HUES48 (cell line): ENCODE results near the gene KIT.

Experiments used
- H3K27ac ChIP-seq: one replicate; pipeline ENCODE4 v1.7.0; 2013; ENCODE audit warnings: low read depth, low read length, inconsistent platforms
- H3K27me3 ChIP-seq: 2 replicates; pipeline ENCODE4 v1.6.1; 2013; ENCODE audit warnings: mild to moderate bottlenecking, low read length; ENCODE audit not compliant: control insufficient read depth, insufficient read depth
- H3K36me3 ChIP-seq: 2 replicates; pipeline ENCODE4 v1.6.1; 2013; ENCODE audit warnings: low read length; ENCODE audit not compliant: control insufficient read depth, insufficient read depth
- H3K4me1 ChIP-seq: 2 replicates; pipeline ENCODE4 v1.6.1; 2013; ENCODE audit warnings: mild to moderate bottlenecking, low read length; ENCODE audit not compliant: control insufficient read depth, insufficient read depth
- H3K4me3 ChIP-seq: 2 replicates; pipeline ENCODE4 v1.5.1; 2013; ENCODE audit warnings: mild to moderate bottlenecking, low read depth, low read length
- H3K9ac ChIP-seq: 2 replicates; pipeline ENCODE4 v1.6.1; 2013; ENCODE audit warnings: mild to moderate bottlenecking, low read depth, low read length, moderate library complexity
- H3K9me3 ChIP-seq: 2 replicates; pipeline ENCODE4 v1.6.1; 2013; ENCODE audit warnings: low read length; ENCODE audit not compliant: control insufficient read depth, insufficient read depth

KIT gene

DNA sequence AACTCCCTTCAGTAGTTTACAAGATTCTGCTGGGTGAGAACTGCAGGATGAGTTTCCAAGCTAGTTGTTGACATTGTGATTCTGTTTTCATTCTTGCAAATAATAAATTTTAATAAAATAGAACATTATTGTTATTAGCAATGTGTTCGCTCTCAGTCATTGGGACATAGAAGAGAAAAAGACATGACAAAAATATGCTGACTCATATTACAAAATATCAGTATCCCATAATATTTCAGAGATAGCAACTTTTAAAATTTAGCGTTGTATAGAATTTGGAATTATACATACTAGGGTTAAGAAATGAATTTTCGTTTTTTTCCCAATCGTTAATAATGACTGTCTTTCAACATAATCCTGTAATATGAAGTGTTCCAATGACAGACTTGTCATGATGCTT lies 45.4 kb downstream of the KIT start:
- Histone ChIP-seq H3K9me3 (no peaks in the 10 kb centered on the region), H3K27me3 (no peaks in the 10 kb centered on the region), H3K27ac (no peak overlapping the region), H3K4me1 (peaks cover 10% of the 10 kb centered on the region), H3K9ac (no peak overlapping the region), H3K4me3 (no peak overlapping the region), H3K36me3 (peaks cover 32% of the 10 kb centered on the region)

DNA sequence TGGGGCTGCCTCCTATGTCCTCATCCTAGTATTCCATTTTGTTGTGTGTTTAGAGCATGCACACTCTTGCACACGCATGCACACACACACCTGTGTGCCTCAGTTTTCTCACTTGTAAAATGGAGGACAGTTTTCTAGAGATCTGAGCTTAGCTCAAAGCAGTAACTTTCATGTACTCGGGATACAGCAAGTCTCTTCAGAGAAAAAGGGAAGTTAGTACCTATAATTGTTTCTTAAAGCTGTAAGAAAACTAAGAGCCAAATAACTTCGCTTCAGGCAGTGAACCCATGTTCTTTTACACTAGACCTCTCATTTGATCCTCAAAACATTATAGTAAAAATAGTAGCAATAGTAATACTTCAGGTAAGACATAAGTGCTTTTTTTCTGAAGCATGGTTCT lies 49.6 kb downstream of the KIT start:
- Histone ChIP-seq H3K9me3 (no peaks in the 10 kb centered on the region), H3K27me3 (no peaks in the 10 kb centered on the region), H3K9ac (no peak overlapping the region), H3K4me1 (no peaks in the 10 kb centered on the region), H3K36me3 (peaks cover 33% of the 10 kb centered on the region), H3K27ac (no peak overlapping the region), H3K4me3 (no peak overlapping the region)

DNA sequence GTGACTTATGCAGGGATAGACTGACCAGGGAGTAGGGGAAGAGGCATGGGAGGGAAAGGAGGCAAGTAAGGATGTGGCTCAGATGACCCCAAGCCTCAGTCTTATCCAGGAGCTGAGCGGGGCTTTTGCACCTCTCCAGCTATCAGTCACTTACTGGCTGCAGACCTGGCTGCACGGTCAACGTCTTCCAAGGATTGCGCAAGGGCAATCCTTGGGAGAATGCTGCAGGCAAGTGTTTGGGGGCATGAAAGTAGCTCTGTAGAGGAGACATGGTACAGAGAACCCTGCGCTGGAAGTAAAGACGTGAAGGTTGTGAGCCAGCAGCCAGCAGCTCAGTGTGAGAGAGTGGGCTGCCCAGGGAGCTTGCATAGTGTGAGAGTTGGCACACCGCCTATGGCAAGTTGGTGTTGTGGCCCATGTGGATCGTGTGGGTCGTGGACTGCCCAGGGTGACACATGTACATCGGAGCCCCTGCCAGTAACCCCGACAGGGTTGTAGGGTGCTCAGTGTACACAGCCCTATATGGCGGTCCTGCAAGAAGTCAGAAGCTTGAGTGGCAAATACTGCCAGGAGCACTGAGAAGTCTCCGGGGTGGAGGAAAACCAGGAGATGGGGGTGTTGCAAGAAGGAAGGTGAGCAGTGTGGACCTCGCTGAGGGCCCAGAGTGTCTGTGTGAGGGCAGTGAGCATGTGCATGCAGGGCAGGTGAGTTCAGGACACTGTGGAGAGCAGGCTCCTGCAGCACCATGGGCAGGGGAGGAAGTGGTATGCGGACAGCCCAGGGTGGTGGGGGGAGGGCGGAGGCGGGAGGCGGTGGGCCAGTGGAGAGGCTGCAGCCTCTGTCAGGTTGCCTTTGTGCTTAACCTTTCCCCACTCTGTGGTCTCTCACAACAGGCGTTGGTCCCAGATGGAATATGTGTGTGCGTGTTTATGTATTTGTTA lies 50.9 kb downstream of the KIT start:
- no peak overlapping the region for H3K9ac ChIP-seq
- no peaks in the 10 kb centered on the region for H3K9me3 ChIP-seq
- no peak overlapping the region for H3K27ac ChIP-seq
- H3K4me1 ChIP-seq: no peaks in the 10 kb centered on the region
- H3K36me3 ChIP-seq: peaks cover 31% of the 10 kb centered on the region
- H3K4me3 ChIP-seq: no peak overlapping the region
- no peaks in the 10 kb centered on the region for H3K27me3 ChIP-seq

DNA sequence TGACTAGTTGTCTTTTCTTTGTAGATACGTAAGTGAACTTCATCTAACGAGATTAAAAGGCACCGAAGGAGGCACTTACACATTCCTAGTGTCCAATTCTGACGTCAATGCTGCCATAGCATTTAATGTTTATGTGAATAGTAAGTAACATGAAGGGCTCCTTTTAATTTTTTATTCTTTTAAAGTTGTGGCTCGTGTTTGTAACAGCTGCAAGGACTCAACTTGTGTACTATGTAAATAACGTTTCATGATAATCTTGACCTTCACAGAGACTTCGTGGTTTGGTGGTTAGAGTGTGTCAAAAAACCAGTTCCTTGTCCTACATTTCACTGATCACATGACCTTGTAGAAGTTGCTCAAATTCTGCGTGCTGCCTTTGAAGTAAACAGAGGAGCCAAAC lies 51.6 kb downstream of the KIT start:
- no peaks in the 10 kb centered on the region for H3K9me3 ChIP-seq
- no peaks in the 10 kb centered on the region for H3K27me3 ChIP-seq
- no peak overlapping the region for H3K9ac ChIP-seq
- no peak overlapping the region for H3K27ac ChIP-seq
- H3K4me3 ChIP-seq: no peak overlapping the region
- no peaks in the 10 kb centered on the region for H3K4me1 ChIP-seq
- peaks cover 27% of the 10 kb centered on the region for H3K36me3 ChIP-seq

DNA sequence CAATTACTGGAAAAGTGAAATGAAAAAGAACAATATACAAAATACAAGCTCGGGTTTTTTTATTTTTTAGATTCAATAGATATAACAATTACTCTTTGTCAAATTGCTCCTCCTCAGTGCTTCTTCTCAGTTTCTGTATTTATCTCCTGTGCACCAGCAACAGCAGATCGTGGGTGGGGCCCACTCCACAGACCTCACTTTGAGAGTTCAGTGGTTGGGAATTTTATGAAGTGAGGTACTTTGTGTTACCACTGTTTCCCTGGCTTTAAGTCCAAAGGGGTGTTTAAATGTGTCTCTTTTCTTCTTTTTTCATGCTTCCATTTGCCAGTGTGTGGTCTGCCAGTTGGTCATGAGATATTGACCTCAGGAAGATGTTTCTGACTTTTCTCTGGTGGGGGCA lies 54.4 kb downstream of the KIT start:
- peaks cover 19% of the 10 kb centered on the region for H3K36me3 ChIP-seq
- H3K4me1 ChIP-seq: 0 out of 2 replicates have a peak, but pooled peaks cover 2% of the 10 kb centered on the region
- no peaks in the 10 kb centered on the region for H3K9me3 ChIP-seq
- no peak overlapping the region for H3K9ac ChIP-seq
- H3K27ac ChIP-seq: no peak overlapping the region
- H3K4me3 ChIP-seq: no peak overlapping the region
- H3K27me3 ChIP-seq: no peaks in the 10 kb centered on the region

DNA sequence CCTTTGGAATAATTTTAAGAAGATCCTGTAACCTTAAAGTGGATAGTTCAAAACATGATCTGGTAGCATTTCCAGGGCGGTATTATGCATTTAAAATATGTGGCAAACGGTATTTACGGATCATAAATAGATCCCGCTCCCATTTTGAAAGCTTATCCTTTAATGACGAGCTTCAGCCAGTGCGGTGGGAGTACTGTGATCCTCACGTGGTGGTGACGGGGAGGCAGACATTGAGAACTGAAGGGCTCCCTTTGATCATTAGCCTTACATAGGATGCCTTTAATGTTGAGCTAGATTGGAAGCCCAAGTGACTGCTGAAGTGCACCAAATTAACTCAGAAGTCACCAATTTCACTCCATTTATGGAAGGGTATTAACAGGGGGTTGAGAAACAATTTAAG lies 56.9 kb downstream of the KIT start:
- no peak overlapping the region for H3K4me3 ChIP-seq
- H3K9me3 ChIP-seq: no peaks in the 10 kb centered on the region
- 0 out of 2 replicates have a peak, but pooled peaks cover 9% of the 10 kb centered on the region for H3K36me3 ChIP-seq
- no peaks in the 10 kb centered on the region for H3K27me3 ChIP-seq
- no peak overlapping the region for H3K27ac ChIP-seq
- no peak overlapping the region for H3K9ac ChIP-seq
- peaks cover 7% of the 10 kb centered on the region; the same call in 1 of the 2 replicates for H3K4me1 ChIP-seq

DNA sequence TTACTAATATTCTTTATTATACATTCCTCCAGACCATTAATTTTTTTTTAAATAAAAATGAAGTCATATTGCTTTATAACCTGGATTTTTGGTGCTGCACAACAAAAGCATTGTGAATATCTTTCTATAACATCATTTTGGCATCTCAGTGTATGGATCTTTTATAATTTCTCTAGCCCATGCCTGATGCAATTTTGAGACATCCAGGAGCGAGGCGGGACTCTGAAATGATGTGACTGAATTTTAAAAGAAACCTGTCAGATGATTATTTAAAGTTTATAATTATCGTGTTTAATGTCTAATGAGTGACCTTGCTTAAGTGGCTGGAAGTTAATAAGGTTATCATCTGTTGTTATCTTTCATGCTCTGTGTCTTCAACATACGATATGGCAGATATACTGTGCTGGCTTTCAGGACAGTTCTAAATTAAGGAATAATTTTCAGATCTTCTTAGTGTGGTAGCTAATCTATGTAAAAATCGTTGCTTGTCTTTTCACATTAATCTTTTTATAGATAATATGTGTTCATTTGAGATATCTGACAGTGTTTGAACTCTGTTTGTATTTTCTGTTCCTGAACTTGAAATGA lies 58.8 kb downstream of the KIT start:
- no peaks in the 10 kb centered on the region for H3K36me3 ChIP-seq
- no peak overlapping the region for H3K4me3 ChIP-seq
- no peaks in the 10 kb centered on the region for H3K9me3 ChIP-seq
- H3K4me1 ChIP-seq: peaks cover 7% of the 10 kb centered on the region; the same call in 1 of the 2 replicates
- H3K27me3 ChIP-seq: no peaks in the 10 kb centered on the region
- no peak overlapping the region for H3K27ac ChIP-seq
- no peak overlapping the region for H3K9ac ChIP-seq

DNA sequence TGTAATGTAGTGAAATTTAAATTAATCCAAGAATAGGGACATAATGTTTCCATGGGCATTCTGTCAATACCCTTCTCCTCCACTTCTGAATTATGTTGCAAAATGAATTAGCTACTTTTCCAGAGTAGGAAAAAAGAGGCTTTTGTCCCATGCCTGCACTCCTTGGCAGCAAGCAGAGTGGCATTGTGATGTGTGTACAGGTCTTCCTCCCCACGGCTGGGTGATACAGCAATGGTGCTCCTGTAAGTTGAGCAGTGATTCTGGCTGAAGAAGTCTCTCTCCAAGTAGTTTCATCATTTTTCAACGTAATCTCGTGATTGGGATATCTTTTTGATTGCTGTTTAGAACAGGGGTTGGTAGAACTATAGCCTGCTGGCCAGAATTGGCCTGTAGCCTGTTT lies 59.9 kb downstream of the KIT start:
- Histone ChIP-seq H3K4me1 (peaks cover 7% of the 10 kb centered on the region; the same call in 1 of the 2 replicates), H3K36me3 (no peaks in the 10 kb centered on the region), H3K4me3 (no peak overlapping the region), H3K27ac (no peak overlapping the region), H3K9ac (no peak overlapping the region), H3K27me3 (no peaks in the 10 kb centered on the region), H3K9me3 (no peaks in the 10 kb centered on the region)

DNA sequence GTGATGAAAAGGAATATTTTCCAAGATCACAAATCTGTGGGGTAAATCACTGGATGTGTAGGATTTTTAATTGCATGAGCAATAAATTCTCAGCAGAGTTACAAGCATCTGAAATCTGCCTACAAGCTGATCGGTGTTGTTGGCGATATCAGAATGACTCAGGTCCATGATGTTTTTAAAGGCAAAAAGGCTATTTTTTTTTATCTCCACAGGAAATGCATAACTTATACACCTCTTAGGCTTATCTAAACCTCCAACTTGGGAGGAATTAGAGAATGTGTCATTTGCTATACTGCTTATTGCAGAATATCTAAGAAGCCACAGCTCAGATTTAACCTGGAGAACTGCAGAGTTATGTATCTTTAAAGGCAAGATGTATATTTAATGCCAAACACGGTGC lies 61.6 kb downstream of the KIT start:
- Histone ChIP-seq H3K4me1 (peaks cover 7% of the 10 kb centered on the region; the same call in 1 of the 2 replicates), H3K36me3 (no peaks in the 10 kb centered on the region), H3K9me3 (no peaks in the 10 kb centered on the region)

DNA sequence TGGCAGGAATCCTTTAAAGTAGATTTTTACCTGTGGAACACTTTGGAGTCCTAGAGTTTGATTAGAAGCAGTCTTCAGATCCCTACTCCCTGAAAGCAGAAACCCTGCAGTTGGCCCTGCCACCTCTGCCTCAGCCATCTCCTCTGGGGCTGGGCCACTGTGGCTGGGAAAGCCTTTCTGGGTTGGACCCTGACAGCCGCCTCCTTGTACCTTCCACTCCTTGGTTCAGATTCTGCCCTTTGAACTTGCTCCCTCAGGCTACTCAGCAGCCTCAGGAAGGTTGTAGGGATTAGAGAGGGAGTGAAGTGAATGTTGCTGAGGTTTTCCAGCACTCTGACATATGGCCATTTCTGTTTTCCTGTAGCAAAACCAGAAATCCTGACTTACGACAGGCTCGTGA lies 65.5 kb downstream of the KIT start:
- Histone ChIP-seq H3K36me3 (peaks cover 12% of the 10 kb centered on the region), H3K4me1 (peaks cover 13% of the 10 kb centered on the region), H3K9me3 (no peaks in the 10 kb centered on the region), H3K9ac (no peak overlapping the region), H3K27me3 (no peaks in the 10 kb centered on the region), H3K27ac (no peak overlapping the region), H3K4me3 (no peak overlapping the region)

More for the DNA sequence above, 61.6 kb downstream of the KIT start:
- H3K9ac ChIP-seq: no peak overlapping the region
- H3K4me3 ChIP-seq: no peak overlapping the region
- H3K27ac ChIP-seq: no peak overlapping the region
- no peaks in the 10 kb centered on the region for H3K27me3 ChIP-seq

DNA sequence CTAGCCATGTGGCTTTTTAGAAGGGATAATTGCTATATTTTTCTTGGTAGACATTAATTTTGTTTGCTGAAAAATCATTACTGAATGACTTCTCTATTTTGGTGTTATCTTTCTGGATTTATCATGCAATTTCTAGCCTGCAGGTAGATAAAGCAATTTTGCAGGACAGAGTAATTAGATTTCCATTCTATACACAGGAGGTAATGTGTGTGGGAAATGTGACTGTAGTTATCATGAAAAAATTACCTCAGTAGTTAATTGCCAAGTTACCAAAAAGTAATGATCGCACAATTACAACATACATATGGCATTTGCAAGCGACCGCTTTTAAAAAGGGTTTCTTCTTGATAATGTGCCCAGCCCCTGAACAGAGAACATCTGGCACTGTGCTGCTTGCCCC lies 66.1 kb downstream of the KIT start:
- Histone ChIP-seq H3K27me3 (no peaks in the 10 kb centered on the region), H3K4me3 (no peak overlapping the region), H3K9ac (no peak overlapping the region), H3K4me1 (peaks cover 13% of the 10 kb centered on the region), H3K9me3 (no peaks in the 10 kb centered on the region), H3K27ac (no peak overlapping the region), H3K36me3 (peaks cover 18% of the 10 kb centered on the region)
